Body of pancreas (tissue), 4 donors: Measurements from ENCODE around the gene NYAP1.

Source experiments
- CTCF ChIP-seq, 7 experiments: fragments of 450-650 bp in 4 of 7; fragments of 200-600 bp in 3 of 7; sonication (generic) in 3 of 7; IDR thresholded peaks; one replicate each; pipeline ENCODE4 v1.5.1; 2016 to 2019; ENCODE audit warnings: antibody characterized with exemption in 7 of 7
- POLR2A ChIP-seq, 3 donors: fragments of 450-650 bp; IDR thresholded peaks; one replicate each; pipeline ENCODE4 v1.6.1; 2016; ENCODE audit warnings: antibody characterized with exemption in 3 of 3, mild to moderate bottlenecking in 2 of 3

GRCh38 chr7:100493476-100494264, 9.9 kb downstream of the NYAP1 start:
- no peak for TF ChIP-seq POLR2A (IDR thresholded peaks at IDR 0.05)
- no peak for TF ChIP-seq CTCF (IDR thresholded peaks at IDR 0.05)
